Measurements from ENCODE around the gene LOXL3.
A peak's percentile ranks its signal among the peaks of the same experiment; 100 is the strongest.

LOXL3 gene

DNA sequence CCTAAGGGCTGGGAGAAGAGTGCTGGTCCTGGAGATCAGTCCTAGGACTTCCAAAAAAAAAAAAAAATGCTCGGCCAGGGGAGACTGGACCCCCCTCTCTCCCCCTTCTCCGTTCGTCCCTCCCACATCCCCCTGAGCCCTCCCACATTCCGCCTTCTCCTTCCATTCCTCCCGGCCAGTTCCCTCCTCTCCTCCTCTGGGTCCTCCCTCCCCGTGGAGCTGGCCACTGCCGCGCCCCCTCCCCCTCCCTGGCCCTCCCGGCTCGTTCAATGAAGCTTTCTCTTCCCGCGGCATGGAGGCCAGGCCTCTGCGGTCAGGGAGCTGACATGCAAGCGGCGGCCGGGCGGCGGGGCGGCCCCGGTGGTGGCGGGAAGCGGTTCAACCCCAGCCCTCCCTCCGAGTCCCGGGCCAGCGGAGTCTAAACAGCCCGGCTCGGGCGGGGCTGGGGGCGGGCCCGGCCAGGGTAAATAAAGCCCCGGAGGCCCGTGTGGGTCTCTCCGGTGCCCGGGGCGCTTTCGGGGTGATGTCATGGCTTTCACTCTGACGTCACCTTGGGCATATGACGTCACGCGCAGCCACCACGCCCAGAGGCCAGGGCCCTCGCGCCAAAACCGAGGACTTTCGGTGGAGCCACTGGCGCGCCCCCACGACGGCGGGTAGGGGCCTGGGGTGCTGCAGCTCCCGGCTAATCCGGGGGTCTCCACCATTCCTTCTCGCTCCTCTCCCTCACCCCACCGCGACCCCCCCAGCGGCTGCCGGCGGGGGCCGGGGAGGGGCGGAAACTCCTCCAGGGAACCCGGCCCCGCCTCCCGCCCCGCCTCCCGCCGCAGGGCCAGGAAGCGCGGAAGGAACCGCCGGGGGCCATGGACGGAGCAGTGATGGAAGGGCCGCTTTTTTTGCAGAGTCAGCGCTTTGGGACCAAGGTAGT, at the start of gene LOXL3, which contains the start of gene DOK1:
TSS of gene LOXL3 (minus strand) at position 51 of the 928 bp plus-strand sequence. CDS start 1,308 bp downstream, outside the sequence.
TSS of gene DOK1 (plus strand) at position 829 of the 928 bp plus-strand sequence. CDS start at position 864, 35 bp downstream.
- DNase-seq, result peak; percentile 90
- in situ Hi-C loops (cut with HindIII; ENCODE audit: low pct_ligation_motif_present, low pct_unique_long_range_greater_than_20kb, low sequenced_read_pairs), result no loop called here

- in situ Hi-C loops (cut with HindIII; ENCODE audit: low pct_ligation_motif_present, low pct_unique_long_range_greater_than_20kb, low sequenced_read_pairs), result no loop called here
- DNase-seq, result no peak
Measured at GRCh38 chr2:74602586-74603281, 49.0 kb upstream of the LOXL3 start.

- in situ Hi-C loops (cut with HindIII; ENCODE audit: low pct_ligation_motif_present, low pct_unique_long_range_greater_than_20kb, low sequenced_read_pairs), result no loop called here
- no peak for DNase-seq
Measured at GRCh38 chr2:74599676-74600075, 45.9 kb upstream of the LOXL3 start.

- in situ Hi-C loops (cut with HindIII; ENCODE audit: low pct_ligation_motif_present, low pct_unique_long_range_greater_than_20kb, low sequenced_read_pairs), result no loop called here
- DNase-seq, result no peak
Measured at GRCh38 chr2:74597410-74597809, 43.7 kb upstream of the LOXL3 start.

GRCh38 chr2:74596584-74596983, 42.8 kb upstream of the LOXL3 start:
- DNase-seq, result no peak
- in situ Hi-C loops (cut with HindIII; ENCODE audit: low pct_ligation_motif_present, low pct_unique_long_range_greater_than_20kb, low sequenced_read_pairs), result no loop called here

GRCh38 chr2:74593826-74594772, 40.4 kb upstream of the LOXL3 start:
- DNase-seq, result no peak
- in situ Hi-C loops (cut with HindIII; ENCODE audit: low pct_ligation_motif_present, low pct_unique_long_range_greater_than_20kb, low sequenced_read_pairs), result no loop called here

DNA sequence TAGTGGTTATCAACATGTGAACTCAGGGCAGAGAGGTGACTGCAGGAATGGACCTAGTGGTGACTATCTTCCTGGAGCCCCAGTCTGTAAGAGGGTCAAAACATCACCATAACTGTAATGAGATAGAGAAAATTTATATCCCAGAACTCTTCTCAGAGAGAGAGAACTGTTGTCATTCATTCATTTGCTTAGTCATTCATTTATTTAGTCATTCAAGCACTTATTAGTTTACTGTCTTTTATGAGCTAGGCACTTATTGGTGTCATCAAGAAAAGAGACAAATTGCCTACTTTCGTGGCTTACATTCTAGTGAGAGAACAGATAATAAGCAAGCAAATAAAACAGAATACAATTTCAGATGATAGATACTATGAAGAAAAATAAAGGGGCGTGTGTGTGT, 34.9 kb upstream of the LOXL3 start:
- in situ Hi-C loops (cut with HindIII; ENCODE audit: low pct_ligation_motif_present, low pct_unique_long_range_greater_than_20kb, low sequenced_read_pairs), result no loop called here
- DNase-seq, result no peak

GRCh38 chr2:74587664-74588277, 34.0 kb upstream of the LOXL3 start:
- DNase-seq, result peak; percentile 72
- in situ Hi-C loops (cut with HindIII; ENCODE audit: low pct_ligation_motif_present, low pct_unique_long_range_greater_than_20kb, low sequenced_read_pairs), result no loop called here

GRCh38 chr2:74585406-74586185, 31.9 kb upstream of the LOXL3 start:
- in situ Hi-C loops (cut with HindIII; ENCODE audit: low pct_ligation_motif_present, low pct_unique_long_range_greater_than_20kb, low sequenced_read_pairs), result no loop called here
- DNase-seq, result no peak

DNA sequence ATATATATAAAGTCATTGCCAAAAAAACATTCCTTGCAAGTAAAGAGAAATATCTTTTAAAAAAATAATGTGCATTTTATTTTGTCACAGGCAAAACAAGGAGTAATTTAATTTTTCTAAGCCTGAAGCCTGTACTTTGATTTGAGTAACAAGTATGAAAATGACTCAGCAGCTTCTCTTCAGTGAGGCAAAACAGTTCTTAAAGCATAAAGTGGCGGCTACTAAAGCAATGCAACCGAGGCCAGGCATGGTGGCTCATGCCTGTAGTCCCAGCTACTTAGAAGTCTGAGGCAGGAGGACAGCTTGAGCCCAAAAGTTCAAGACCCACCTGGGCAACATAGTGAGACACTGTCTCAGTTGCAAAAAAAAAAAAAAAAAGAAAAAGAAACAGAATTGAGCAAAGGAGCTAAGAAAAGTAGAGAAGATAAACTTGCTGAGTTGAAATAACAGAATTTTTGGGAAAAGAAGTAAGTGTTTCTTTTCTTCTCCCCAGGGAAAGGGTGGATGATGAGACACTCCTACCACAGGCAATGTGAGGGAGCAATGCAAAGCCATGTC, 30.4 kb upstream of the LOXL3 start:
- in situ Hi-C loops (cut with HindIII; ENCODE audit: low pct_ligation_motif_present, low pct_unique_long_range_greater_than_20kb, low sequenced_read_pairs), result no loop called here
- peak; percentile 38 for DNase-seq

- in situ Hi-C loops (cut with HindIII; ENCODE audit: low pct_ligation_motif_present, low pct_unique_long_range_greater_than_20kb, low sequenced_read_pairs), result no loop called here
Measured at GRCh38 chr2:74583504-74583903, 29.8 kb upstream of the LOXL3 start.

DNA sequence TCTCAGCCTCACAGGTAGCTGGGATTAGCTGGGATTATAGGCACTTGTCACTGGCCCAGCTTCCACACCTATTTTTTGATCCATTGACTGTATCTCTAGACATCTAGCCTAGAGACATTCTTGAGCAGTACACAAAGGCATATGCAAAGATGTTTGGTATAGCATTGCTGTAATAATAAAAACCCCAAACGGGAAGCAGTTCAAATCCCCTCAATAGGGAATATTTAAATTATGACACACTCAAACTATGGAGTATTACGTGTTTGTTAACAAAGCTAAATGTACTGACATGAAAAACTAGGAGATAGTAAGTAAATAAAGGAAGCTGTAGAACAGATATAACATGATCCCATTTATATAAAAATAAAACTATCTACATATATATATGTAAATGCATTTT, 28.4 kb upstream of the LOXL3 start:
- DNase-seq, result no peak
- in situ Hi-C loops (cut with HindIII; ENCODE audit: low pct_ligation_motif_present, low pct_unique_long_range_greater_than_20kb, low sequenced_read_pairs), result no loop called here

More at GRCh38 chr2:74583504-74583903, 29.8 kb upstream of the LOXL3 start:
- peak; percentile 55 for DNase-seq

GRCh38 chr2:74581463-74581862, 27.7 kb upstream of the LOXL3 start:
- in situ Hi-C loops (cut with HindIII; ENCODE audit: low pct_ligation_motif_present, low pct_unique_long_range_greater_than_20kb, low sequenced_read_pairs), result no loop called here
- DNase-seq, result no peak

DNA sequence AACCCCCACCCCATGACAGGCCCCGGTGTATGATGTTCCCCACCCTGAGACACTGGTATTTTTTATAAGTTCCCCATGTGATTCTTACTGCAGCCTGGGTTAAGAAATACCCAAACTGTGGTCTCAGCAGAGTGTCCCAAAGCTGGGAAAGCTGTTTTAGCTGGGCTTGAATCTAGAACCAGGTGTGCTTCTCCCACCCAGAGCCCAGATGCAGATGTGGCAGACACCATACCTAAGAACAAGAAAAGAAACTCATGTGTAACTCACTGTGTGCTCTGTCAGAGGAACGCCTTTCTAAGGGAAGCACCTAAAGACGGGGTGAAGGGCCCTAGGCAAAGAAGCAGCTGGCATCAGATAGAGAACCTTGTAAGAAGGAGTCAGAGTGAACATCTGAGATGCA, 24.7 kb upstream of the LOXL3 start:
- in situ Hi-C loops (cut with HindIII; ENCODE audit: low pct_ligation_motif_present, low pct_unique_long_range_greater_than_20kb, low sequenced_read_pairs), result no loop called here

DNA sequence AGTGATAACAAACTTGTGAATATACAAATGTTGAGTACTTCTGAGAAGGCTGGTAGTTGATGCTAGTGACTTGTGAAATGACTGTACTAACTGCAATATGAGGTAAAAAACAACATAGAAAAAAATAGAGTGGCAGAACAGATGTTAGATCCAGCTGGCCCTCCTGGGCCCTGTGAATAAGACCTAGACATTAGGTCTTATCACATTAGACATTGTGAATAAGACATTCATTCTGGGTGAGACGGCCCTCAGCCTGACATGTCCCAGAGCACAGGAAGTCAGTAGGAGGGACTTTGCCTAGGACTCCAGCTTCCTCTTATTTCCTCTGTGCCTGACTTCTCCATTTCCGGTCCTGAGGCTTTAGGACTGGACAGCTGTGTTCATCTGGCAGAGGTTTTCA, 23.7 kb upstream of the LOXL3 start:
- in situ Hi-C loops (cut with HindIII; ENCODE audit: low pct_ligation_motif_present, low pct_unique_long_range_greater_than_20kb, low sequenced_read_pairs), result no loop called here
- DNase-seq, result no peak

More for the DNA sequence above, 24.7 kb upstream of the LOXL3 start:
- no peak for DNase-seq

- in situ Hi-C loops (cut with HindIII; ENCODE audit: low pct_ligation_motif_present, low pct_unique_long_range_greater_than_20kb, low sequenced_read_pairs), result no loop called here
- no peak for DNase-seq
Measured at GRCh38 chr2:74576863-74577229, 23.1 kb upstream of the LOXL3 start.

DNA sequence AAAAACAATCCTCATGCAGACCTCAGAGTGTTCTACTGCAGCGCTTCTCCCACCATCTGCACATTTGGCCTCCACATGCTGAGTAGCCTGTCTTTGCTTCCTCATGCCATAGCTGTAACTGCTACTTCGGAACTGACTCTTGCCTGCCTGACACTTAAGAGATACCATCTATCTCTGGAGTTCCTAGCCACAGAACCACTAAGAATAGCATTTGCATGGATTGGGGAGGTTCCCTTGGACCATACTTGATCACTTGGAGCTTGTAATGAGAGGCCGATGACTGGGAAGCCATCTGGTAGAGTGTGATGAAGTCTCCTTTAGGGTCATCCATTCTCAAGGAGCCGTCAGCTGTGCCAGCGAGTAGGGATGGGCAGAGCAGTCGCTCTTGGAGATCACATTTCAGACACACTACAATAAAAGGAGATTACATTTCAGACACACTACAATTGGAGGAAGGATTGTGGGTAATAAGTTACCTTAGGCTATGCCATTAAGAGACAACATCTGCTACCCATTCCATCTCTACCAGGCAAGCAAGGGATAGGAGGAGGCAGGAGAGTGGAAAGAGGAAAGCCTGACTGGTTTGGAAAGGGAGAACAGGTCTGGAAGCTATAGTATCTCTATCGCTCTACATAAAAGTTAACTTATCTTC, 22.6 kb upstream of the LOXL3 start:
- in situ Hi-C loops (cut with HindIII; ENCODE audit: low pct_ligation_motif_present, low pct_unique_long_range_greater_than_20kb, low sequenced_read_pairs), result no loop called here
- no peak for DNase-seq
